CD4-positive, alpha-beta T cell treated with Interleukin-10 for 1 hour (primary cell): ENCODE results near the gene TAF10.

ENCODE experiments used
- DNase-seq: peaks from one replicate; pipeline ENCODE4 v3.0.0-alpha.2; 2020

TAF10 gene

GRCh38 chr11:6623391-6624363, 11.7 kb upstream of the TAF10 start:
- DNase-seq = no peak

DNA sequence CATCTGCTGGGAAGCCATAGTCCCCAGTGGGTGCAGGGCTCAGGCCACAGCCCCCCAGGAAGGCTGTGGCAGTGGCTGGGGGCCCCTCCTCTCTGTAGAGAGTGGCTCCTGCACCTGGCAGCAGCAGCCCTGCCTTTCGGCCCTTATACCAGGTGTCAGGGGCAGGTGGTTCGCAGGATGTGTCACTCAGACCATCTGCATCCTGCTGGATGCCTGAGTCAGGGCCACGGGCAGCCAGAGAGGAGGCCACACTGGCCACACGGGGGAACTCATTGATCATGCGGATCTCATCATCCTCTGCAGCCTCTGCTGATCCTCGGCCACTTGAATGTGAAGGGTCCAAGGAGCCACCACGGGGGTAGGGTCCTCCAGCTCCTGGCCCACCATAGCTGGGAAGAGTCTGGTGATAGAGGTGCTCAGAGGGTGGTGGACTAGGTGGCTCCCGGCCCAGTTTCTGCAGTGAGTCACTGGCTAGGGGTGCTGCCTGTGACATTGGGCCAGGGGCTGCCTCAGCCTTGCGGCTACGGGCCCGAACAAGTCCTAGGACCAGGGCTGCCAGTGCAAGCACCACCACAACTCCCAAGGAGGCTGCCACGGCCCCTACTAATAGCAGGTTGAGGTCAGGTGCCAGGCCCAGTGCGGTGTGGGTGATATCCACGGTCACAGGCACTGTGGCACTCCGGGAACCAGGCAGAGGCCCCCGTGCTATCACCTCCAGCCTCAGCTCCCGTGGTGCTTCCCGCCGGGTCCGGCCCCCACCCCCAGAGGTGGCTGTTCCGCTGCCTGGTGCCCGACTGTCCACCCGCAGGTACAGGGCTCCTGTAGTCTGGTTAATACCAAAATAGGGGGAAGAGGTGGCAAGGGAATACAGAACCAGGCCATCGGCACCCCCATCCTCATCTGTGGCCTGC, 10.5 kb upstream of the TAF10 start:
- no peak for DNase-seq

- no peak for DNase-seq
Measured at GRCh38 chr11:6621711-6622211, 9.7 kb upstream of the TAF10 start.

GRCh38 chr11:6620636-6621035, 8.6 kb upstream of the TAF10 start:
- no peak for DNase-seq

GRCh38 chr11:6619004-6619745, 7.2 kb upstream of the TAF10 start, which contains the start of gene TPP1:
TSS of gene TPP1 (minus strand) at chr11:6619422. CDS start at chr11:6619400, 22 bp downstream.
- DNase-seq = peak; percentile 94

DNA sequence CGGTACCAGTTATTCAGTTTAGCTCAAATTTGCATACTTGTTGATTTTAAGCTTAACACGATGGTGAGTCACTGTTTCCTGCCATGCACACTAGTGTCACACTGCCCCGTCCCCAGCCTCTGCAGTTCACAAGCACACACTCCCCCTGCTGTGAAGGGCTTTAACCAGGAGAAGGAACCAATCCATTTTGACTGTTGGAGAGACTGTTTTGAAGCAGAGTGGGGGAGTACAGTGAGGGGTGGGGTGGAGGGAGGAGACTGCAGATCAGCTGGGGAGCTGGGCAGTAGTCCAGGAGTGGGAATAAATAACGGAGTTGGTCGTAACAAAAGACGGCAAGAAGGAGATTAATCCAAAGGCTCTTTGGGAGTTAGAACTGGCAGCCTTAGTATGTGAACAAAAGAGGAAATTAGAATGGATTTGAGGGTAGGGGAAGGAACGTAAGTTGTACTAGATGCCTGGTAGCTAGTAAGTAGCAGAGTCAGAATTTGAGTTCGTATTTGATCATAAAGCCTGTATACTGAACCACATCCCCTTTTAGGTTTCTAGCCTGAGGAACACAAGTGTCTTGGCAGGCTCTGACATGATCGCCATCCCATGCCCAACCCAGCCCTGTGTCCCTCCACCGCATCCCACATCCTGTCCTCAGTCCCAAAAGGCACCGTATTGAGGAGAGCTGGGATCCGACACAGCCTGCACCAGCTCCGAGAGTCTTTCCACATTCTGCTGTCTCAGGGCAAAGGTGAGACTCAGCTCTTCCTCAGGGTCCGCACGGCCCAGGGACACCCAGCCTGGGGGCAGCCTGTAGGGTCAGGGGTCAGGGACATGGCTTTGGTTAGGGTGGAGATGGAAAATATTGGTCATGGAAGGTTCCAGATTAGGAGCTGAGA, 6.3 kb upstream of the TAF10 start:
- peak; percentile 79 for DNase-seq

DNA sequence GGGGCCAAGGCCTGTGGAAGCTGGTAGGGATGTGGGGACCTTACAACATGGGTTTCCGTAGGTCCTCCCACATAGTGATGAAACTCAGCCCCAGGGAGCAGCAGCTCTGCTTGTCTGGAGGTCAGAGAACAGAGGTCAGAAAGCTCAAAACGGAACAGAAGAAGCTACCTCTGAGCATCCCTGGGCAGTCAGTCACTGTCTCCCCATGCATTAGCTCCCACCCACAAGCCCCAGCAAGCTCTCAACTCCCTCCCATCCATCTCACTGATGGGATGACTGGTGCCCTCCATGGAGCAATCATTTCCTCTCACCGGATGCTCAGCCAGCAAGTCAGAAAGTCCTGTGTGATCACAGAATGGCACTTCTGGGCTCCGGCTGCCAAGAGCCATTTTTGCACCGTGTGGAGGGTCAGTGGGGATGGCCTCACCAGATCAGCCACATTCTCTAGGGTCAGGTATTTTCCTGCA, 5.3 kb upstream of the TAF10 start:
- no peak for DNase-seq

DNA sequence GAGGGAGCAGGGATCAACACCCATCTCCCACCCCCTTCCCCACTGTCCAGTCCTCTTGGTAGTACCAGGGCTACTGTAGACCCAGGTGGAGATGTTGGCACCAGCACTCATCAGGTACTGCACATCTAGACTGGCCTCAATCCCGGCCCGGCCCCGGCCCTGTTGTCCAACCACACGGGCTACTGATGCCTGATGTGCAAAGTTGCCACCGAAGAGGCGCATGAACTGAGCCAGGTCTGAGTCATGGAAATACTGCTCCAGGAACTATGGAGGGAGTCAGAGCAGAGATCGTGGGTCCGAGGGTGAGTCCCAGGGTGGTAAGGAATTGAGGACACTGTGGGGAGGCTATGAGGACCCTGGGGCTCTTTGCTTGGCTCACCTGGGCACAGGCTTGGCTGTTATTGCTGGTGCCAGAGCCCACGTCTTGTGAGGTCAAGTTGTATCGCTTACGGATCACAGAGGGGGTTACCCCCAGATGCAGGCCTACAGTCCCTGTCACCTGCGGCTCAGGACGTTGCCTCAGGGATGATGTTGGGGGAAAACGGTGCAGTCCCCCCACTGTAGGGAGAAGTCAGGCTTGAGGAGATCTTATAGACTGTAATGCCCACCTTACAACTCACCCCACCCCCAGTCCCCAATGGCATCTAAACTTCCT, 4.7 kb upstream of the TAF10 start:
- no peak for DNase-seq

GRCh38 chr11:6615882-6616585, 4.0 kb upstream of the TAF10 start:
- DNase-seq = no peak

DNA sequence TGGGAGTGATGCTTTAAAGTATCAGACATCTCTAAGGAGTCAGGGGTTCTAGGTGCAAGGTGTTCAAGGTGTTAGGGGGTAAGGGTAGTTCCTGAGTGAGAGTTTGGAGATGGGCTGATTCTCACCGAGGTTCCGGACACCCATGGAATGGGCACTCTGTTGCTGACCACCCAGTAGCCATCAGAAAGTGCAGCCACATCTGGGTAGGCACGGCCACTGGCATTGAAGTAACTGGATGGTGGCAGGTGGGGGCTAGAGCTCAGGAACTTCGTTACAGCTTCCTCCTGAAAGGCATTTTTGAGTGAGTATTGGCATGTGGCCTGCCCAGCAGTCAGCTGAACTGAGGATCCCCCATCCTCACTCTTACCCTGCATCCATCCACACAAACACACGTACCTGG, 3.0 kb upstream of the TAF10 start:
- DNase-seq = no peak

- no peak for DNase-seq
Measured at GRCh38 chr11:6614446-6614845, 2.4 kb upstream of the TAF10 start.

GRCh38 chr11:6613496-6613895, 1.5 kb upstream of the TAF10 start:
- DNase-seq = no peak

- DNase-seq = no peak
Measured at GRCh38 chr11:6611963-6612212, 128 bp downstream of the TAF10 start.

DNA sequence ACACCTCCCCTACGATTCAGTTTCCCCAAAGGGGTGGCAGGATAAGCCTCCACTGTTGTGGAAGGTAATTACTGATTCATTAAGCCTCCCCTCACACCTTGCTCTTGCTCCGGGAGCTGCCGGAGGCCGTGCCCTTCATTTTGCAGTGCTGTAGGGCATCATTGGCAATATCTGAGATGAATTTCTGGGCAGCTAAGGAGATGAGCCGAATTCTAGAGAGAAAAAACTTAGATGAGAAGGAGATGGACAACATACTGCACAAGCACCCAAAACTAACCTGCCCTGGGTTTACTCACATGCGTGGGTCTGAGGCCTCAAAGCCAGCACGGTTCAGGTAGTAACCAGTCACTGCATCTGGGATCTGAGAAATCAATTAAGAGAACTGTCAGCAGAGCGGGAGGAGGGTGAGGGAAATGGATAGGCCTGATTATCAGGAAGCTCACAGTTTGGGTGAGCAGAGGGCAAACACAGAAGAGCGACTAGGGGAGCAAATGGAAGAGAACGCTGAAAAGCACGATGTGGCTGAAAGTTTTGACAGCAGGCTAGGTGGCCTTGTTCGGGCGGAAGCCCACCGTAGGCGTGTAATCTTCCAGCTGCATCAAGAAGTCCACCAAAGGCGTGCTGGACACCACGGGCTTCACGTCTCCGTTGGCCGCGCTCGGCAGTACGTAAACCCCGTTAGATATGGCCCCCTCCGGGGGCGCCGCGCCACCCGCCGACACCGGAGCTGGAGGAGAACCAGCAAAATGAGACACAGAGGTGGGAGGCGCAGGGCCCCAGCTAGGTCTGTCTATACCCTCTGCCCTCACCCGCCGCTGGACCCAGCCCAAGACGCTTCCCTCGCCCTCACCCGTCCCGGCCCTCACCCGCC, 689 bp downstream of the TAF10 start:
- peak; percentile 39 for DNase-seq

- DNase-seq = no peak
Measured at GRCh38 chr11:6610591-6610990, 1.4 kb downstream of the TAF10 start.

DNA sequence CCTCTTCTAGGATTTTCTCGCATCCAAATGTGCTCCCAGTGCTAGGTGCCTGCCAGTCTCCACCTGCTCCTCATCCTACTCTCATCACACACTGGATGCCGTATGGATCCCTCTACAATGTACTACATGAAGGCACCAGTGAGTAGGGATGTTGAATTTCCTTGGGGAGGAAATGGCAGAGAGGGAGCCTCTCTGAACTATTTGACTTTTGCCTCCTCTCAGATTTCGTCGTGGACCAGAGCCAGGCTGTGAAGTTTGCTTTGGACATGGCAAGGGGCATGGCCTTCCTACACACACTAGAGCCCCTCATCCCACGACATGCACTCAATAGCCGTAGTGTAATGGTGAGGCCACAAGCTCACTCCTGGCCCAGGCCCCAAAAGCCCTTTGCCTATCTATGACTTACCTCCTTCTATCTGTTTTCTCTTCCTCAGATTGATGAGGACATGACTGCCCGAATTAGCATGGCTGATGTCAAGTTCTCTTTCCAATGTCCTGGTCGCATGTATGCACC, 2.5 kb downstream of the TAF10 start:
- DNase-seq = no peak

GRCh38 chr11:6608726-6609501, 3.1 kb downstream of the TAF10 start:
- DNase-seq = no peak

- DNase-seq = no peak
Measured at GRCh38 chr11:6608011-6608410, 4.0 kb downstream of the TAF10 start.
